Stimulated activated naive CD8-positive, alpha-beta T cell treated with anti-CD3 and anti-CD28 coated beads, Interleukin-15, Interleukin-2, amounts not matched to agents 100 ng/mL and 50 ng/mL, for 24 hours (primary cell): ENCODE measurements around the gene SIRPD.

Experiments
- H3K27ac Mint-ChIP-seq: one replicate; pipeline ENCODE4 v1.8.0; 2021; ENCODE audit warnings: mild to moderate bottlenecking, mixed read lengths
- H3K27me3 Mint-ChIP-seq: one replicate; pipeline ENCODE4 v1.8.0; 2021; ENCODE audit warnings: mixed read lengths
- H3K36me3 Mint-ChIP-seq: one replicate; pipeline ENCODE4 v1.8.0; 2021; ENCODE audit warnings: low read depth, mixed read lengths
- H3K4me1 Mint-ChIP-seq: one replicate; pipeline ENCODE4 v1.8.0; 2021; ENCODE audit warnings: low read depth, mixed read lengths
- H3K4me3 Mint-ChIP-seq: one replicate; pipeline ENCODE4 v1.8.0; 2021; ENCODE audit warnings: mild to moderate bottlenecking, mixed read lengths
- H3K9me3 Mint-ChIP-seq: one replicate; pipeline ENCODE4 v1.8.0; 2021; ENCODE audit warnings: mixed read lengths

Gene SIRPD

GRCh38 chr20:1491860-1492642 lies 65.5 kb downstream of the SIRPD start:
- Mint-ChIP-seq H3K4me3 (no peak overlapping the region), H3K9me3 (no peaks in the 10 kb centered on the region), H3K4me1 (peaks cover 14% of the 10 kb centered on the region), H3K27ac (no peak overlapping the region), H3K36me3 (no peaks in the 10 kb centered on the region), H3K27me3 (peaks cover 25% of the 10 kb centered on the region)

GRCh38 chr20:1491281-1491840 lies 66.1 kb downstream of the SIRPD start, which contains the start of gene SIRPB2:
SIRPB2 (minus strand) TSS chr20:1491420; CDS start chr20:1491359, 61 bp downstream.
- no peak within 1 kb of the TSS for H3K4me3 Mint-ChIP-seq
- H3K27ac Mint-ChIP-seq = no peak within 1 kb of the TSS
- peaks cover 14% of the 10 kb centered on the region for H3K4me1 Mint-ChIP-seq
- H3K27me3 Mint-ChIP-seq = peaks cover 22% of the 10 kb centered on the region
- no peaks in the 10 kb centered on the region for H3K36me3 Mint-ChIP-seq
- H3K9me3 Mint-ChIP-seq = no peaks in the 10 kb centered on the region

- H3K27me3 Mint-ChIP-seq = peaks cover 21% of the 10 kb centered on the region
- H3K36me3 Mint-ChIP-seq = no peaks in the 10 kb centered on the region
- no peak overlapping the region for H3K27ac Mint-ChIP-seq
- peaks cover 14% of the 10 kb centered on the region for H3K4me1 Mint-ChIP-seq
- no peak overlapping the region for H3K4me3 Mint-ChIP-seq
- H3K9me3 Mint-ChIP-seq = no peaks in the 10 kb centered on the region
Measured at GRCh38 chr20:1490643-1491195, 66.8 kb downstream of the SIRPD start.

- no peak overlapping the region for H3K27ac Mint-ChIP-seq
- H3K4me1 Mint-ChIP-seq = peaks cover 14% of the 10 kb centered on the region
- H3K36me3 Mint-ChIP-seq = no peaks in the 10 kb centered on the region
- H3K4me3 Mint-ChIP-seq = no peak overlapping the region
- no peaks in the 10 kb centered on the region for H3K9me3 Mint-ChIP-seq
- H3K27me3 Mint-ChIP-seq = peaks cover 23% of the 10 kb centered on the region
Measured at GRCh38 chr20:1489764-1490436, 67.6 kb downstream of the SIRPD start.

GRCh38 chr20:1489325-1489724 lies 68.2 kb downstream of the SIRPD start:
- Mint-ChIP-seq H3K4me1 (peaks cover 14% of the 10 kb centered on the region), H3K9me3 (no peaks in the 10 kb centered on the region), H3K36me3 (no peaks in the 10 kb centered on the region), H3K4me3 (no peak overlapping the region), H3K27ac (no peak overlapping the region), H3K27me3 (peaks cover 25% of the 10 kb centered on the region)

GRCh38 chr20:1486566-1486965 lies 70.9 kb downstream of the SIRPD start:
- Mint-ChIP-seq H3K36me3 (no peaks in the 10 kb centered on the region), H3K27ac (no peak overlapping the region), H3K4me1 (no peaks in the 10 kb centered on the region), H3K4me3 (no peak overlapping the region), H3K9me3 (no peaks in the 10 kb centered on the region), H3K27me3 (peaks cover 27% of the 10 kb centered on the region)

- Mint-ChIP-seq H3K4me1 (no peaks in the 10 kb centered on the region), H3K36me3 (no peaks in the 10 kb centered on the region), H3K27ac (no peak overlapping the region), H3K9me3 (no peaks in the 10 kb centered on the region), H3K4me3 (no peak overlapping the region), H3K27me3 (peaks cover 22% of the 10 kb centered on the region)
Measured at GRCh38 chr20:1484438-1485116, 72.9 kb downstream of the SIRPD start.
